Esophagus (tissue), 2 donors: ENCODE results near the gene SEC24D. TPM values are rescaled to one million over a fixed set of nuclear protein-coding genes. Genes with fewer than 3 reads are reported as not detected.
"Not testable (repeated sequence)": the region's sequence is repeated elsewhere in the genome, so short reads cannot be mapped to it uniquely, and the experiment has no call there.

ENCODE experiments used
- H3K27ac ChIP-seq, 2 donors: one replicate each; pipeline ENCODE4 v1.5.1; 2013; ENCODE audit warnings: low read depth in 2 of 2, mild to moderate bottlenecking in 2 of 2, inconsistent platforms in 1 of 2, low read length in 1 of 2, moderate library complexity in 1 of 2
- H3K27me3 ChIP-seq, 2 donors: one replicate each; pipeline ENCODE4 v1.6.1; 2013; ENCODE audit warnings: low read length in 2 of 2, control low read depth in 1 of 2, mild to moderate bottlenecking in 1 of 2; ENCODE audit not compliant: insufficient read depth in 2 of 2, control insufficient read depth in 1 of 2
- H3K36me3 ChIP-seq, 2 donors: one replicate each; pipeline ENCODE4 v1.6.1; 2013; ENCODE audit warnings: low read length in 1 of 2; ENCODE audit not compliant: control insufficient read depth in 2 of 2, insufficient read depth in 2 of 2
- H3K4me1 ChIP-seq, 2 donors: one replicate each; pipeline ENCODE4 v1.6.1; 2013; ENCODE audit warnings: low read length in 1 of 2; ENCODE audit not compliant: control insufficient read depth in 2 of 2, insufficient read depth in 2 of 2
- H3K4me3 ChIP-seq, 2 donors: one replicate each; pipeline ENCODE4 v1.5.1; 2013; ENCODE audit warnings: low read length in 2 of 2, mild to moderate bottlenecking in 2 of 2, low read depth in 1 of 2, moderate library complexity in 1 of 2
- H3K9me3 ChIP-seq, 2 donors: one replicate each; pipeline ENCODE4 v1.6.1; 2013; ENCODE audit warnings: mild to moderate bottlenecking in 2 of 2, low read depth in 1 of 2, low read length in 1 of 2, moderate library complexity in 1 of 2; ENCODE audit not compliant: control insufficient read depth in 2 of 2, insufficient read depth in 1 of 2
- WGBS, 2 donors: extraction: QIAGEN DNeasy Blood & Tissue Kit; methylation state at CpG; one replicate each; pipeline ENCODE4 v1.1.7; 2013; 5-methylcytosine and 5-hydroxymethylcytosine counted together
- polyA plus RNA-seq, 2 donors: library from polyadenylated mRNA; stranded (reverse); fragments of 200-250 nt; gene quantifications; one replicate each; pipeline ENCODE4 v1.2.3, GENCODE V29; 2013
- donor health status: healthy with polysubstance abuse.
- donor health status: Bipolar disorder and iron deficiency.

The SEC24D gene
- polyA plus RNA-seq = 1 to 10 TPM; 4.1 to 8.5 TPM

DNA sequence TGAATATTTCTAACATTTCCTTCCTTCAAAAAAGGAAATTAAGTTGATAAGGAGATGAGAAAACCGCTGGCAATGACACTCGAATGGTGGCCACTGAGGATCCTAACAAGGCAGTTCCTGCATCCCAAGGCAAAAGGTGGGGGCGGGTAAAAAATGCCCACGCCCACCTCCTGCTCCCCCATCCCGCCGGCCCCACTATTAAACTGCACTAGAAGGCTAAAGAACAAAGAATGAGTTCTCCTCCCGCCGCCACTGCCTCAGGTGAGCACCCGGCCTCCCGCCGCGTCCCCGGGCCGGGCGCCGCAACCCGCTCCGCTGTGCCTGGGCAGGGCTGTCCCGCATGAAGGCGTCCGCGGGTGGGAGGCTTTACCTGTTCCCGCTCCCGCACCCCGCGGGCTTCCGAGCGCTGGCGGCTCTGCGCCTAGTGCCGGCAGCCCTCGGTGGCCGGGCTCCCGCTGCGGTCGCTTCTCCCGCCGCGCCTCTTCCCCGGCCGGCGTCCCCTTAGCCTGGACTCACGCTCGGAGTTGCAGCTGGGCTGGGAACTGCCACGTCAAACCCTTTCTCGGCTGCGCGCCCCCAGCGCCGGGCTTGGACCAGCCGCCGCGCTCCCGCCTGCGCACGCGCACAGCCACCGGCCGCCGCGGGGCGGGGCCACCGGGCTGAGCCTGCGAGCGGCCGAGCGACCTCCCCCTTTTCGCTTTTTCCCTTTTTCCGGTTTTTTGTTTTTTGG is at the start of gene SEC24D:
Gene SEC24D, minus strand, starts transcription at position 556 of the 730 bp plus-strand sequence. CDS start 2,430 bp downstream, outside the sequence.
- Histone ChIP-seq H3K9me3 (no peaks in the 10 kb centered on the region), H3K4me3 (peak within 1 kb of the TSS; percentile 88), H3K4me1 (no peaks in the 10 kb centered on the region), H3K36me3 (peaks cover 0 to 2% of the 10 kb centered on the region in 2 donors), H3K27ac (peak within 1 kb of the TSS; percentile 93 to 94), H3K27me3 (no peaks in the 10 kb centered on the region)
- 0% methylated on average over 60 to 69 of the region's 69 CpGs for WGBS, 2 donors

DNA sequence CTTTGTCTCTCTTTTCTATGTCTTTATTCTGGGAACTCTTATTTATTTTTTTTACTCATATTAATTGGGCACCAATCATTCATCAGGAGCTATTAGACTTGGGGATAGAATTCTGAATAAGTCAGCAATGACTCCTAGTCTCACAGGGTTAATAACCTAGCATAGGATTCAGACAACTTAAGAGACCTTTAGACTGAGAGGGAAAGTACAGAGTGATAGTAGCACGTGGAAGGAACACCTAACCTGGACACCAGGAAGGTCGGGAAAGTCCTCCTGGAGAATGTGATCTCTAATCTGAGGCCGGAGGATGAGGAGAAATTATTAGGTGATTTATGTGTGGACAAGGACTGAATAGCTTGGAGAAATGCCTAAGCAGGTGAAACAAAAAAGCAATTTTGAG is 48.8 kb upstream of the SEC24D start:
- H3K4me1 ChIP-seq = peaks cover 0 to 4% of the 10 kb centered on the region in 2 donors
- no peaks in the 10 kb centered on the region for H3K36me3 ChIP-seq
- WGBS, 2 donors = 79 to 90% methylated on average over 3 of the region's 3 CpGs
- H3K9me3 ChIP-seq = no peaks in the 10 kb centered on the region
- no peak overlapping the region for H3K27ac ChIP-seq
- H3K4me3 ChIP-seq = no peak overlapping the region
- no peaks in the 10 kb centered on the region for H3K27me3 ChIP-seq

DNA sequence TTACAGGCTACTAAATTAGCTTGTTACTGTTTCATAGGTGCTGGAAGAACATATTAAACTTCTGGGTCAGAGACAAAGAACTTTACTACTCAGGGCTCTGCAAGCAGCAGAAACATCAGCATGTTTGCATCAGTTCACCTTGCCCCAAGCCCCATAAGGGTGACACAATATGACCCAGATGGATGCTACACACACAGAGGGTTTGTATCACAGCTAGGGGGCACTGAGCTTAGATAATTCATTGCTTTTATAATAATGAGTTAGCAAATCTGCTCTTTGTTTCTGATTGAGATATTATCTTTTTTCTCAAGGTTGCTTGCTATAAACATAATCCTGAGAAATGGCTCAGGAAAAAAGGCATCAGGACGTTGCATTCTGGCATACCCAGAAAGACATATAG is 47.9 kb upstream of the SEC24D start:
- WGBS, 2 donors = 68 to 76% methylated on average over 1 of the region's 1 CpG
- peaks cover 0 to 4% of the 10 kb centered on the region in 2 donors for H3K4me1 ChIP-seq
- no peaks in the 10 kb centered on the region for H3K36me3 ChIP-seq
- no peaks in the 10 kb centered on the region for H3K9me3 ChIP-seq
- no peak overlapping the region for H3K4me3 ChIP-seq
- H3K27me3 ChIP-seq = no peaks in the 10 kb centered on the region
- H3K27ac ChIP-seq = no peak overlapping the region

DNA sequence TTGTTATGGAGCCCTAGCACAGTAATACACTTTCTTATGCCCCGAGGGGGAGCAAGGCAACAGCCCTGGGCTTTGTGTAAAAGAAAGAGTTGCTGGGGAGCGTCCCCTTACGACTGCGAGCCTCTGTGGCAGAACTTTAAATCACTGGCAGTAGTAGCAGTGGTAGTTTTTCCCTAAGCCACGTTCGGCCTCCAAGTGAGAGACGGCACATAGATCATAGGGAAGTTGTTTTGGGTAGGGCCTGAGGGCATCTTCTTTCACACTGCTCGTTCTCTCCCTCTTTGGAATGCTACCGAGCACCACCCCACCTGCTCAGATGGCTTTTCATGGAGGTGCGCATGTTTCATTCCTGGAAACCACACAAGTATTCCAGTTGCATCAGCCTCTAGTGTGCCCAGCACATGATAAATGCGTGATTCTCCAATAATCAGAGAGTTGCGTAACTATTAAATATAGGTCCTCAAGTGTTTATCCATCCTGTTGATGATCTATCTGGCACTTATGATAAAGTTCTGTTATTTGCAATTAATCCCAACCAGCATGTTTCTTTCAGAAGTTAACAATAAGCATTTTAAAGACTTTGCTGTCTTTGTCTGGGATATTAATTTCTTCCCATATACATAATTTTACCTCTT is 45.7 kb upstream of the SEC24D start:
- WGBS, 2 donors = 54 to 65% methylated on average over 12 of the region's 12 CpGs
- no peaks in the 10 kb centered on the region for H3K9me3 ChIP-seq
- H3K4me3 ChIP-seq = no peak overlapping the region
- H3K27ac ChIP-seq = no peak overlapping the region
- H3K27me3 ChIP-seq = no peaks in the 10 kb centered on the region
- no peaks in the 10 kb centered on the region for H3K4me1 ChIP-seq
- H3K36me3 ChIP-seq = no peaks in the 10 kb centered on the region

- Histone ChIP-seq H3K4me1 (no peaks in the 10 kb centered on the region), H3K27ac (no peak overlapping the region), H3K9me3 (no peaks in the 10 kb centered on the region), H3K4me3 (no peak overlapping the region), H3K27me3 (no peaks in the 10 kb centered on the region), H3K36me3 (no peaks in the 10 kb centered on the region)
- WGBS, 2 donors = 87 to 88% methylated on average over 7 of the region's 7 CpGs
Measured at GRCh38 chr4:118879409-118879808, 43.5 kb upstream of the SEC24D start.

GRCh38 chr4:118878507-118878906 is 42.6 kb upstream of the SEC24D start:
- H3K27ac ChIP-seq, H3K4me3 ChIP-seq, H3K4me1 ChIP-seq, H3K36me3 ChIP-seq, H3K27me3 ChIP-seq, H3K9me3 ChIP-seq: not testable (repeated sequence)
- WGBS, 2 donors = 98 to 99% methylated on average over 9 of the region's 9 CpGs

DNA sequence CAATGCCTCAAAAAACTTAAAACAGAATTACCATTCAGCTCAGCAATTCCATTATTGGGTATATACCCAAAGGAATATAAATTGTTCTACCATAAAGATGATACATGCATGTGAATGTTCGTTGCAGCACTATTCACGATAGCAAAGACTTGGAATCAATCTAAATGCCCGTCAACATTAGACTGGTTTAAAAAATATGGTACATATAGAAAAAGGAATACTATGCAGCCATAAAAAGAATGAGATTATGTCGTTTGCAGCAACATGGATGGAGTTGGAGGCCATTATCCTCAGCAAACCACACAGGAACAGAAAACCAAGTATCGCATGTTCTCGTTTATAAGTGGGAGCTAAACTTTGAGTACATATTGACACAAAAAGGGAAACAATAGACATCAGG is 41.9 kb upstream of the SEC24D start:
- Histone ChIP-seq H3K36me3 (no peaks in the 10 kb centered on the region), H3K9me3 (no peaks in the 10 kb centered on the region), H3K27me3 (no peaks in the 10 kb centered on the region), H3K4me1 (no peaks in the 10 kb centered on the region), H3K27ac (no peak overlapping the region), H3K4me3 (no peak overlapping the region)
- 91 to 96% methylated on average over 6 of the region's 6 CpGs for WGBS, 2 donors

DNA sequence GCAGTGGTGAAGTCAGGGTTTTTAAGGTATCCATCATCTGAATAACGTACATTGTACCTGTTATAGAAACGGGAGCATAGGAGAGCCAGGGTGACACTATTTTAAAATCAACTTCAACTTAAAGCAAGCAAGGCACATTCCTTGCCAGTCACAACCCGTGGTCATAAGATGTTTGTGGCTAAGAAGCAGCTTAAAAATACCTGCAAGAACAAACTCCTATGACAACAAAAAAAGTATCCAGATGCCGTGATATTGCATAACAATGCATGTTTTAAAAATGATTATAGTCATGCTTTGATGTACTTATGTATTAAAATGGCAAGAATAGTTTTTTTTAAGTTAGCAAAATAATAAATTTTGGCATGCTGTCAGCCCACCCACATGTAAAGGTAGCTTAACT is 36.3 kb upstream of the SEC24D start:
- Histone ChIP-seq H3K4me3 (no peak overlapping the region), H3K27me3 (no peaks in the 10 kb centered on the region), H3K9me3 (no peaks in the 10 kb centered on the region), H3K36me3 (no peaks in the 10 kb centered on the region), H3K4me1 (no peaks in the 10 kb centered on the region), H3K27ac (no peak overlapping the region)
- WGBS, 2 donors = 62 to 77% methylated on average over 4 of the region's 4 CpGs

DNA sequence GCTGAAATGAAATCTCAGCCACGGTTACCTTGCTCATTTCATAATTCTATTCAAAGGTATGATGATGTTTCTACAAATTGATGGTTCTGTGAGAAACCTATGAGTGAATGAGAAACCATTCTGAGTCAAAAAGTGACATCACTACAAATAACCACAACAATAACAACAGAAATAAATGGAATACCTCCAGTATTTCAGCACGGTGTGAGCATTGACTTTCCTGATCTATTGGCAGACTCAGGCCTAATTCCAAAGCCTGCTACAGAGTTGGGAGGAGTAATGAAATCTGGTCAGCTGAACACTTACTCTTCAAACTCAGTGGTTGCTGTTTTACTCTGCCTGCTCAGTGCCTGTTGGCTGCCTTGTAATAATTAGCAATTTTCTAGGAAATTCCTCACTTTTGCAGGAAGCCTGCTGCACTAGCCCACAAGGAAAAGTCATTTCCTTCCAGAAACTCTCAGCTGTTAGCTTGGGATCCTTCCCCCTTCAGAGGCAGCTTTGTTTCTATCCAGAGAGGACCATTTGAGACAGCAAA is 33.9 kb upstream of the SEC24D start:
- Histone ChIP-seq H3K4me3 (no peak overlapping the region), H3K36me3 (no peaks in the 10 kb centered on the region), H3K27me3 (no peaks in the 10 kb centered on the region), H3K9me3 (no peaks in the 10 kb centered on the region), H3K4me1 (no peaks in the 10 kb centered on the region), H3K27ac (no peak overlapping the region)
- 45 to 50% methylated on average over 2 of the region's 2 CpGs for WGBS, 2 donors
